HCT116 (cell line): ENCODE measurements around the gene CHRNA4. TPM values are rescaled to one million over a fixed set of nuclear protein-coding genes. Genes with fewer than 3 reads are reported as not detected.

Source experiments
- ATAC-seq: fragments of 200-7000 bp; cut with Tn5 transposase; 2 replicates; pipeline ENCODE4 v1.9.1; 2020; ENCODE audit warnings: mild to moderate bottlenecking, moderate library complexity
- BruUV-seq: library from RNA; stranded (reverse); fragments of 400-500 nt; replicated peaks from 2 replicates; lab custom pipeline; 2021; lab: Mats Ljungman, UMichigan
- CTCF ChIA-PET: fragments of 300-600 bp; sonication (Branson Sonifier 250); formaldehyde crosslinking; loops from one replicate; lab custom pipeline; 2021; ENCODE audit warnings: antibody characterized with exemption; lab: Charles Lee
- POLR2A ChIA-PET: fragments of 300-600, 350-600 bp; sonication (Branson Sonifier 250); formaldehyde crosslinking; loops from one replicate; lab custom pipeline; 2021; ENCODE audit warnings: antibody characterized with exemption; lab: Charles Lee
- RAD21 ChIA-PET, 2 experiments: fragments of 300-600 bp; sonication (Branson Sonifier 250); formaldehyde crosslinking; loops; one replicate each; lab custom pipeline; 2023; ENCODE audit warnings: low total read pairs in 2 of 2; ENCODE audit not compliant: uncharacterized antibody in 2 of 2, unreplicated experiment in 2 of 2, low non-redundant PET in 1 of 2; lab: Charles Lee
- DNase-seq: peaks from one replicate; pipeline ENCODE4 v3.0.0-alpha.2; 2010; ENCODE audit warnings: low read depth, low spot score
- H2AFZ ChIP-seq: fragments of 200-600 bp; shearing (Covaris generic), sonication (generic); 2 replicates; pipeline ENCODE4 v1.6.1; 2017; ENCODE audit warnings: low read depth, mixed run types, mixed read lengths, antibody characterized with exemption, low read length; ENCODE audit not compliant: poor library complexity, severe bottlenecking
- H3K27ac ChIP-seq: 2 replicates; pipeline ENCODE4 v1.5.1; 2012; ENCODE audit warnings: low read depth, low read length
- H3K27me3 ChIP-seq: fragments of 200-600 bp; sonication (generic); 2 replicates; pipeline ENCODE4 v1.6.1; 2016; ENCODE audit warnings: mixed run types, low read length, mixed read lengths; ENCODE audit not compliant: insufficient read depth
- H3K36me3 ChIP-seq, 2 experiments: fragments of 200-500 bp in 1 of 2; fragments of 200-600 bp in 1 of 2; sonication (Bioruptor generic) in 1 of 2; sonication (generic) in 1 of 2; 2 replicates each; pipeline versions ENCODE4 v1.5.1 to v1.6.1; 2014 to 2016; ENCODE audit warnings: low read length in 2 of 2, inconsistent platforms in 1 of 2, mixed read lengths in 1 of 2, mixed run types in 1 of 2; ENCODE audit not compliant: insufficient read depth in 2 of 2, control insufficient read depth in 1 of 2
- H3K4me1 ChIP-seq, 2 experiments: fragments of 200-600 bp in 1 of 2; sonication (generic) in 1 of 2; 2 replicates each; pipeline versions ENCODE4 v1.5.1 to v1.6.1; 2012 to 2017; ENCODE audit warnings: low read length in 2 of 2, inconsistent platforms in 1 of 2, mild to moderate bottlenecking in 1 of 2, mixed read lengths in 1 of 2, mixed run types in 1 of 2, moderate library complexity in 1 of 2; ENCODE audit not compliant: insufficient read depth in 2 of 2, control insufficient read depth in 1 of 2
- H3K4me2 ChIP-seq: fragments of 200-600 bp; sonication (generic); 2 replicates; pipeline ENCODE4 v1.6.1; 2017; ENCODE audit warnings: mixed run types, low read length, mixed read lengths
- H3K4me3 ChIP-seq, 2 experiments: fragments of 200-600 bp in 1 of 2; sonication (generic) in 1 of 2; replicated peaks in 1 of 2; 2 replicates each; pipeline ENCODE4 v1.5.1; 2011 to 2016; ENCODE audit warnings: low read length in 2 of 2, control low read depth in 1 of 2, low read depth in 1 of 2, mild to moderate bottlenecking in 1 of 2, mixed read lengths in 1 of 2, mixed run types in 1 of 2
- H3K79me2 ChIP-seq: fragments of 200-600 bp; sonication (generic); 2 replicates; pipeline ENCODE4 v1.6.1; 2017; ENCODE audit warnings: mild to moderate bottlenecking, mixed run types, low read length, moderate library complexity, mixed read lengths; ENCODE audit not compliant: insufficient read depth
- H3K9ac ChIP-seq: fragments of 200-600 bp; sonication (generic); 2 replicates; pipeline ENCODE4 v1.6.1; 2016; ENCODE audit warnings: low read length, mixed read lengths
- H3K9me2 ChIP-seq: fragments of 200-600 bp; sonication (generic), shearing (Covaris generic); 2 replicates; pipeline ENCODE4 v1.6.1; 2017; ENCODE audit warnings: mixed run types, mild to moderate bottlenecking, moderate library complexity; ENCODE audit not compliant: insufficient read depth
- H3K9me3 ChIP-seq, 2 experiments: fragments of 200-500 bp in 1 of 2; fragments of 200-600 bp in 1 of 2; sonication (Bioruptor generic) in 1 of 2; sonication (generic) in 1 of 2; 2 replicates each; pipeline ENCODE4 v1.6.1; 2014 to 2017; ENCODE audit warnings: low read length in 2 of 2, mixed read lengths in 2 of 2, inconsistent platforms in 1 of 2, low read depth in 1 of 2, mild to moderate bottlenecking in 1 of 2, mixed run types in 1 of 2, moderate library complexity in 1 of 2; ENCODE audit not compliant: control insufficient read depth in 1 of 2, insufficient read depth in 1 of 2
- H4K20me1 ChIP-seq: fragments of 200-600 bp; sonication (generic), shearing (Covaris generic); 2 replicates; pipeline ENCODE4 v1.6.1; 2017; ENCODE audit warnings: mixed run types, mild to moderate bottlenecking, moderate library complexity; ENCODE audit not compliant: insufficient read depth
- ELF1 ChIP-seq: IDR thresholded peaks from 2 replicates; pipeline ENCODE4 v1.6.1; 2012; ENCODE audit warnings: low read depth, borderline replicate concordance
- EZH2 ChIP-seq: fragments of 200-600 bp; sonication (generic); IDR thresholded peaks from 2 replicates; pipeline ENCODE4 v1.6.1; 2017; ENCODE audit warnings: antibody characterized with exemption, mixed run types
- FOSL1 ChIP-seq: IDR thresholded peaks from 2 replicates; pipeline ENCODE4 v1.6.1; 2012; ENCODE audit warnings: low read depth
- POLR2A ChIP-seq: IDR thresholded peaks from 2 replicates; pipeline ENCODE4 v1.7.0; 2011; ENCODE audit warnings: borderline replicate concordance; ENCODE audit not compliant: insufficient read depth, insufficient read length; ENCODE audit errors: extremely low read depth
- POLR2AphosphoS5 ChIP-seq: IDR thresholded peaks from 2 replicates; pipeline ENCODE4 v1.6.1; 2011; ENCODE audit warnings: mild to moderate bottlenecking, low read depth, low read length, moderate library complexity
- RAD21 ChIP-seq: IDR thresholded peaks from 2 replicates; pipeline ENCODE4 v1.6.1; 2012; ENCODE audit warnings: low read depth, mild to moderate bottlenecking
- SIN3A ChIP-seq: IDR thresholded peaks from 2 replicates; pipeline ENCODE4 v1.6.1; 2012; ENCODE audit warnings: low read depth
- TCF7L2 ChIP-seq: IDR thresholded peaks from 2 replicates; pipeline ENCODE4 v1.7.0; 2011; ENCODE audit warnings: borderline replicate concordance, inconsistent platforms; ENCODE audit not compliant: insufficient read depth, insufficient read length; ENCODE audit errors: extremely low read depth
- intact Hi-C: fragments of 100-400 bp; cut with micrococcal nuclease; formaldehyde crosslinking; loops from 2 replicates; pipeline ENCODE4 v1.10.0; 2022
- total RNA-seq: library from RNA; stranded (reverse); gene quantifications from one replicate; pipeline ENCODE4 v1.2.1, GENCODE V29; 2021; ENCODE audit not compliant: unreplicated experiment
- TF ChIP-seq, protein P1 (sequence below): IDR thresholded peaks from 2 replicates; pipeline ENCODE4 v1.6.1; 2012; ENCODE audit warnings: low read depth
- TF ChIP-seq, protein P2 (sequence below): IDR thresholded peaks from 2 replicates; pipeline ENCODE4 v1.6.1; 2012
- TF ChIP-seq, protein P3 (sequence below): IDR thresholded peaks from 2 replicates; pipeline ENCODE4 v1.6.1; 2012

CHRNA4 gene
- total RNA-seq, 1 experiment from 2014 or later = not detected

DNA sequence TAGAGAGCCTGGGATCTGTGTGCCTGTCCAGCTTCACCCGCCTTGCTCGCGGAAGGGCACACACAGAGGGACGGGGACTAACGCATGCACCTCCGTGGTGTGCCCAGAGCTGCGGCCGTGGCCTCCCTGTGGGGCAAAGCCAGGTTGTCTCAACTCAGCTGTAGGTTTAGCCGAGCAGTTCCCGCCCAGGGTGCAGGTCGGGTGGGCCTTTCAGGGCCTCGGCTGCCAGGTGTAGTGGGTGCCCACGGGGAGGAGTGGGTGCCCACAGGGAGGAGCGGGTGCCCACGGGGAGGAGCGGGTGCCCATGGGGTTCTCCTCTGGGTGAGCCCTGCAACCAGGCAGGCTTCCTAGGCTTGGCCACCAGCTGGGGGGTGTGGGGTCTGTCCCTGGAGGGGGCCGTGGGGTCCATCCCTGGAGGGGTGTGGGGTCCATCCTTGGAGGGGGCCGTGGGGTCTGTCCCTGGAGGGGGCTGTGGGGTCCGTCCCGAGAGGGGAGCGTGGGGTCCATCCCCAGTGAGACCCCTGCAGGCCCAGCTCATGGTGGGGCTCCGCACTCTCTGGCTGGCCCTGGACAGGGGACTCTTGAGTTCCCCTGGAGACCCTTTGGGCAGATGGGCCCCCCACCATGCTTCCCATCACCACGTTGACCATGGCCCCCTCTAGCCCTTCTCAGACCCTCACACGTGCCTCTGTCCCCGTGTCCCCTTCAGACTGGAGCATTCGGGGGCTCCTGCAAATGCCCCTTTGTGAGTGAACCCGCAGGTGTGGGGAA lies 37.8 kb upstream of the CHRNA4 start:
- no peaks in the 10 kb centered on the region for H3K36me3 ChIP-seq
- no peak for TF ChIP-seq POLR2A
- TF ChIP-seq FOSL1 = no peak
- TF ChIP-seq, protein P1, sequence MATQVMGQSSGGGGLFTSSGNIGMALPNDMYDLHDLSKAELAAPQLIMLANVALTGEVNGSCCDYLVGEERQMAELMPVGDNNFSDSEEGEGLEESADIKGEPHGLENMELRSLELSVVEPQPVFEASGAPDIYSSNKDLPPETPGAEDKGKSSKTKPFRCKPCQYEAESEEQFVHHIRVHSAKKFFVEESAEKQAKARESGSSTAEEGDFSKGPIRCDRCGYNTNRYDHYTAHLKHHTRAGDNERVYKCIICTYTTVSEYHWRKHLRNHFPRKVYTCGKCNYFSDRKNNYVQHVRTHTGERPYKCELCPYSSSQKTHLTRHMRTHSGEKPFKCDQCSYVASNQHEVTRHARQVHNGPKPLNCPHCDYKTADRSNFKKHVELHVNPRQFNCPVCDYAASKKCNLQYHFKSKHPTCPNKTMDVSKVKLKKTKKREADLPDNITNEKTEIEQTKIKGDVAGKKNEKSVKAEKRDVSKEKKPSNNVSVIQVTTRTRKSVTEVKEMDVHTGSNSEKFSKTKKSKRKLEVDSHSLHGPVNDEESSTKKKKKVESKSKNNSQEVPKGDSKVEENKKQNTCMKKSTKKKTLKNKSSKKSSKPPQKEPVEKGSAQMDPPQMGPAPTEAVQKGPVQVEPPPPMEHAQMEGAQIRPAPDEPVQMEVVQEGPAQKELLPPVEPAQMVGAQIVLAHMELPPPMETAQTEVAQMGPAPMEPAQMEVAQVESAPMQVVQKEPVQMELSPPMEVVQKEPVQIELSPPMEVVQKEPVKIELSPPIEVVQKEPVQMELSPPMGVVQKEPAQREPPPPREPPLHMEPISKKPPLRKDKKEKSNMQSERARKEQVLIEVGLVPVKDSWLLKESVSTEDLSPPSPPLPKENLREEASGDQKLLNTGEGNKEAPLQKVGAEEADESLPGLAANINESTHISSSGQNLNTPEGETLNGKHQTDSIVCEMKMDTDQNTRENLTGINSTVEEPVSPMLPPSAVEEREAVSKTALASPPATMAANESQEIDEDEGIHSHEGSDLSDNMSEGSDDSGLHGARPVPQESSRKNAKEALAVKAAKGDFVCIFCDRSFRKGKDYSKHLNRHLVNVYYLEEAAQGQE = no peak
- TF ChIP-seq, protein P2, sequence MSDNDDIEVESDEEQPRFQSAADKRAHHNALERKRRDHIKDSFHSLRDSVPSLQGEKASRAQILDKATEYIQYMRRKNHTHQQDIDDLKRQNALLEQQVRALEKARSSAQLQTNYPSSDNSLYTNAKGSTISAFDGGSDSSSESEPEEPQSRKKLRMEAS = no peak
- no peak for TF ChIP-seq POLR2AphosphoS5
- TF ChIP-seq ELF1 = no peak
- TF ChIP-seq SIN3A = no peak
- TF ChIP-seq TCF7L2 = no peak
- TF ChIP-seq EZH2 = no peak
- TF ChIP-seq RAD21 = no peak
- TF ChIP-seq, protein P3, sequence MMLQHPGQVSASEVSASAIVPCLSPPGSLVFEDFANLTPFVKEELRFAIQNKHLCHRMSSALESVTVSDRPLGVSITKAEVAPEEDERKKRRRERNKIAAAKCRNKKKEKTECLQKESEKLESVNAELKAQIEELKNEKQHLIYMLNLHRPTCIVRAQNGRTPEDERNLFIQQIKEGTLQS = no peak
- no peaks in the 10 kb centered on the region for H3K9me3 ChIP-seq
- ChIA-PET RAD21 (no interaction called here), POLR2A (no interaction called here), CTCF (interaction anchor here (0.7 kb wide), 1 partner anchor 90 kb away, joined by 3 read pairs; no protein-coding TSS in a partner anchor)
- H3K27ac ChIP-seq = no peak overlapping the region
- ATAC-seq (no peak), DNase-seq (no peak)
- H2AFZ ChIP-seq = no peak overlapping the region
- intact Hi-C loops = no loop called here
- H3K79me2 ChIP-seq = no peaks in the 10 kb centered on the region
- no peak overlapping the region for H3K4me3 ChIP-seq
- BruUV-seq = no TSS peak
- no peaks in the 10 kb centered on the region for H3K4me1 ChIP-seq
- no peaks in the 10 kb centered on the region for H3K9me2 ChIP-seq
- no peak overlapping the region for H3K4me2 ChIP-seq
- H4K20me1 ChIP-seq = no peaks in the 10 kb centered on the region
- H3K27me3 ChIP-seq = no peaks in the 10 kb centered on the region
- H3K9ac ChIP-seq = no peak overlapping the region
